SU-DHL-6 (cell line): ENCODE data around the gene NT5C2.

Source experiments
- CTCF ChIP-seq: fragments of 200-600 bp; sonication (generic); IDR thresholded peaks from one replicate; pipeline ENCODE4 v1.5.1; 2017; ENCODE audit warnings: antibody characterized with exemption, mild to moderate bottlenecking, low read length, moderate library complexity; ENCODE audit not compliant: insufficient read depth, poor library complexity, severe bottlenecking
- EZH2phosphoT487 ChIP-seq: fragments of 200-600 bp; sonication (generic), shearing (Covaris generic); conservative IDR thresholded peaks from 2 replicates; pipeline ENCODE4 v1.6.1; 2018; ENCODE audit warnings: mild to moderate bottlenecking, antibody characterized with exemption, low read length, moderate library complexity, mixed read lengths

GRCh38 chr10:103054621-103055020 is 138.5 kb downstream of the NT5C2 start:
- no peak for TF ChIP-seq CTCF
- no peak for TF ChIP-seq EZH2phosphoT487
